PC-3 (cell line): ENCODE results near the gene INAFM2.

Experiments
- EZH2 ChIP-seq: fragments of 300-600 bp; sonication (generic); IDR thresholded peaks from one replicate; pipeline ENCODE4 v1.6.1; 2017; ENCODE audit warnings: antibody characterized with exemption, mild to moderate bottlenecking, low read length; ENCODE audit not compliant: unreplicated experiment
- TF ChIP-seq, protein P1 (sequence below): fragments of 300-600 bp; sonication (generic); conservative IDR thresholded peaks from 2 replicates; pipeline ENCODE4 v1.5.1; 2017; ENCODE audit warnings: antibody characterized with exemption, low read depth, mild to moderate bottlenecking, low read length

DNA sequence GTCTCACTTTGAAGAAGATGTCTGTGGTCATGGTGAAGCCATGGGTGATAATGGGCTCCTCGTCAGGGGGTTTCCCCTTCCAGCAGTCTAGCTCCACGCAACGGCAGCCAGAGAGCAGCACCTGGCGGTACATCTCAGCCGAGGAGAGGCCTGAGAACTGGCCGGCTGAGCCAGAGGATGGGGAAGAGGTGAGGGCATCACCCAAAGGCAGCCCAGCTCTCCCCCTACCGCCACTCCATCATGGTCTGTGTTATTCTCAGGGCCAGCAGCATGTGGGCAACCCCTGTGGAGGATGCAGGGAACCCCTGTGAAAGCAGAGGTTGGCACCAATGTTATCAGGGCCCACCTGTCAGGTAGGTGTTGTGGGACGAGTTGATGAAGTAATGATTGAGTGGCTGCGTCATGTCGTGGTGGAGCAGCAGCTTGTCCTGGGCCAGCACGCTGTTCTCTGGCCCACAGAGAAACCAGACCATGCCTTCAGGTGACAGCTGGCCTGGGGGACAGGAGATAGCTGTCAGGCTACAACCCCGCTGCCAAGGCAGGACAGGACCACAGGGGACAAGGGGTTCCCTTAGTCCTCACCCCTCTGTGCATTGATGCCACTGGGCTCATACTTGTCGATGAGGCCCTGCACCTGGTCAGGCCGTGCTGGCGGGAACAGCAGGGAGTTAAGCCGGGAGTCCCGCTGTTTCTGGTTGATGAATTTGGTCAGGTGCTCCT, 25.1 kb upstream of the INAFM2 start:
- TF ChIP-seq, protein P1, sequence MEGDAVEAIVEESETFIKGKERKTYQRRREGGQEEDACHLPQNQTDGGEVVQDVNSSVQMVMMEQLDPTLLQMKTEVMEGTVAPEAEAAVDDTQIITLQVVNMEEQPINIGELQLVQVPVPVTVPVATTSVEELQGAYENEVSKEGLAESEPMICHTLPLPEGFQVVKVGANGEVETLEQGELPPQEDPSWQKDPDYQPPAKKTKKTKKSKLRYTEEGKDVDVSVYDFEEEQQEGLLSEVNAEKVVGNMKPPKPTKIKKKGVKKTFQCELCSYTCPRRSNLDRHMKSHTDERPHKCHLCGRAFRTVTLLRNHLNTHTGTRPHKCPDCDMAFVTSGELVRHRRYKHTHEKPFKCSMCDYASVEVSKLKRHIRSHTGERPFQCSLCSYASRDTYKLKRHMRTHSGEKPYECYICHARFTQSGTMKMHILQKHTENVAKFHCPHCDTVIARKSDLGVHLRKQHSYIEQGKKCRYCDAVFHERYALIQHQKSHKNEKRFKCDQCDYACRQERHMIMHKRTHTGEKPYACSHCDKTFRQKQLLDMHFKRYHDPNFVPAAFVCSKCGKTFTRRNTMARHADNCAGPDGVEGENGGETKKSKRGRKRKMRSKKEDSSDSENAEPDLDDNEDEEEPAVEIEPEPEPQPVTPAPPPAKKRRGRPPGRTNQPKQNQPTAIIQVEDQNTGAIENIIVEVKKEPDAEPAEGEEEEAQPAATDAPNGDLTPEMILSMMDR = no peak
- no peak for TF ChIP-seq EZH2
